ENCODE data around the gene ADAMTS18.

DNA sequence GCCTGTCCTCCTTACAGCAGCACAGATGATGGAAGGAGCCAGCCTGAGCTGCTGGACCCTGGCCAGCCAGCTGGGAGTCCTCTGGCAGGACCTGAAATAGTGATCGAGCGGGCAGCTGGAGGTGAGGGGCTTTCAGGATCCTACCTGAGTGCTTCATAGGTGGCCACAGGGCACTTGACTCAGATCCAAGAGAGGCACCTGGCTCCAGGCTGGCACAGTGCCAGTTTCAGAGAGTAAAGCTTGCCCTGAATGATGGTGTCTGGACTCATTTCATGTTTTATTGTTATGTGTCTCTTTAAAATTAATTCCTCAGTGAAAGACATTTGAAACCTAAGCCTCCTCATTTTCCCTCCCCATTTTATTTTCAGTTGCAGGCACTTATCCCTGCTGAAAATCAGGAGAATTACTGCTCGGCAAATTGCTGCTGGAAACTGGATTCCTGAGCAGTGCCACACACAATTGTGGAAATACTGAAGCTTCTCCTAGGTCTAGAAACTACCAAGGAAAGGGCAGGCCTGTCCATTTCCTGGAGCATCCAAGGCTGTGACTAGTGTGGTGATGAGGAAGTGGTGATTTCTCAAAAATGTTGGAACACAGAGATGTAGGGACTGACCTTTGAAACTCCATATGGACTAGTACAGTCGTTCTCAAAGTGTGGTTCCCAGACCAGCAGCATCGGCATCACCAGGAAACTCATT lies 16.1 kb upstream of the ADAMTS18 start:
- TF ChIP-seq POLR2A (IDR thresholded peaks at IDR 0.05; ENCODE audit: low read depth, low read length) (no peak), POLR2AphosphoS5 (IDR thresholded peaks at IDR 0.05; ENCODE audit: low read depth, low read length) (no peak)
